Neural cell (in vitro differentiated cells): ENCODE data around the gene SYNGR4.

Experiments used
- EP300 ChIP-seq: fragments of 450-650 bp; conservative IDR thresholded peaks from 2 replicates; pipeline ENCODE4 v1.6.1; 2014; ENCODE audit warnings: antibody characterized with exemption, mild to moderate bottlenecking, moderate library complexity; ENCODE audit not compliant: poor library complexity, severe bottlenecking
- EZH2 ChIP-seq: fragments of 200-600, 300-800 bp; shearing (Covaris generic), sonication (generic); IDR thresholded peaks from 2 replicates; pipeline ENCODE4 v1.6.1; 2014; ENCODE audit warnings: antibody characterized with exemption, low read length, borderline replicate concordance, mild to moderate bottlenecking; ENCODE audit not compliant: insufficient read depth, poor library complexity, severe bottlenecking
- SMC3 ChIP-seq: fragments of 450-650 bp; conservative IDR thresholded peaks from 2 replicates; pipeline ENCODE4 v1.6.1; 2014; ENCODE audit warnings: antibody characterized with exemption, mild to moderate bottlenecking, moderate library complexity; ENCODE audit not compliant: poor library complexity
- TAF1 ChIP-seq: IDR thresholded peaks from 2 replicates; pipeline ENCODE4 v1.6.1; 2012; ENCODE audit warnings: low read depth
- TF ChIP-seq, protein P1 (sequence below): fragments of 450-650 bp; IDR thresholded peaks from 2 replicates; pipeline ENCODE4 v1.5.1; 2014; ENCODE audit warnings: antibody characterized with exemption, mild to moderate bottlenecking, moderate library complexity; ENCODE audit not compliant: poor library complexity, severe bottlenecking

DNA sequence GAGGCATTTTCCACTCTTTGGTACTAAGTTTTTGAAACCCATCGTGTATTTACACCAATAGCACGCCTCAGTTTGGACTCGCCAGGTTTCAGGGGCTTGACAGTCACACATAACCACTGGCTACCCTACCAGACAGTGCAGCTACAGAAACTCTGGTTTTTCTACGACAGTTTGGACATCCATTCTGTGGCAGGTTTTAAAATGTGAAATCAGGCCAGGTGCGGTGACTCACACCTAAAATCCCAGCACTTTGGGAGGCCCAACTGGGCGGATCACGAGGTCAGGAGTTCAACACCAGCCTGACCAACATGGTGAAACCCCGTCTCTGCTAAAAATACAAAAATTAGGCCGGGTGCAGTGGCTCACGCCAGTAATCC is 14.0 kb downstream of the SYNGR4 start:
- TF ChIP-seq, protein P1, sequence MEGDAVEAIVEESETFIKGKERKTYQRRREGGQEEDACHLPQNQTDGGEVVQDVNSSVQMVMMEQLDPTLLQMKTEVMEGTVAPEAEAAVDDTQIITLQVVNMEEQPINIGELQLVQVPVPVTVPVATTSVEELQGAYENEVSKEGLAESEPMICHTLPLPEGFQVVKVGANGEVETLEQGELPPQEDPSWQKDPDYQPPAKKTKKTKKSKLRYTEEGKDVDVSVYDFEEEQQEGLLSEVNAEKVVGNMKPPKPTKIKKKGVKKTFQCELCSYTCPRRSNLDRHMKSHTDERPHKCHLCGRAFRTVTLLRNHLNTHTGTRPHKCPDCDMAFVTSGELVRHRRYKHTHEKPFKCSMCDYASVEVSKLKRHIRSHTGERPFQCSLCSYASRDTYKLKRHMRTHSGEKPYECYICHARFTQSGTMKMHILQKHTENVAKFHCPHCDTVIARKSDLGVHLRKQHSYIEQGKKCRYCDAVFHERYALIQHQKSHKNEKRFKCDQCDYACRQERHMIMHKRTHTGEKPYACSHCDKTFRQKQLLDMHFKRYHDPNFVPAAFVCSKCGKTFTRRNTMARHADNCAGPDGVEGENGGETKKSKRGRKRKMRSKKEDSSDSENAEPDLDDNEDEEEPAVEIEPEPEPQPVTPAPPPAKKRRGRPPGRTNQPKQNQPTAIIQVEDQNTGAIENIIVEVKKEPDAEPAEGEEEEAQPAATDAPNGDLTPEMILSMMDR = no peak
- no peak for TF ChIP-seq SMC3
- TF ChIP-seq EZH2 = no peak
- TF ChIP-seq EP300 = no peak
- no peak for TF ChIP-seq TAF1
